MV-4-11 (cell line): ENCODE results near the gene SAA4.
"Not testable (repeated sequence)": the region's sequence is repeated elsewhere in the genome, so short reads cannot be mapped to it uniquely, and the experiment has no call there.

Experiments used
- DNase-seq: peaks from one replicate; lab custom pipeline; 2025; lab: John Stamatoyannopoulos, UW

Gene SAA4

DNA sequence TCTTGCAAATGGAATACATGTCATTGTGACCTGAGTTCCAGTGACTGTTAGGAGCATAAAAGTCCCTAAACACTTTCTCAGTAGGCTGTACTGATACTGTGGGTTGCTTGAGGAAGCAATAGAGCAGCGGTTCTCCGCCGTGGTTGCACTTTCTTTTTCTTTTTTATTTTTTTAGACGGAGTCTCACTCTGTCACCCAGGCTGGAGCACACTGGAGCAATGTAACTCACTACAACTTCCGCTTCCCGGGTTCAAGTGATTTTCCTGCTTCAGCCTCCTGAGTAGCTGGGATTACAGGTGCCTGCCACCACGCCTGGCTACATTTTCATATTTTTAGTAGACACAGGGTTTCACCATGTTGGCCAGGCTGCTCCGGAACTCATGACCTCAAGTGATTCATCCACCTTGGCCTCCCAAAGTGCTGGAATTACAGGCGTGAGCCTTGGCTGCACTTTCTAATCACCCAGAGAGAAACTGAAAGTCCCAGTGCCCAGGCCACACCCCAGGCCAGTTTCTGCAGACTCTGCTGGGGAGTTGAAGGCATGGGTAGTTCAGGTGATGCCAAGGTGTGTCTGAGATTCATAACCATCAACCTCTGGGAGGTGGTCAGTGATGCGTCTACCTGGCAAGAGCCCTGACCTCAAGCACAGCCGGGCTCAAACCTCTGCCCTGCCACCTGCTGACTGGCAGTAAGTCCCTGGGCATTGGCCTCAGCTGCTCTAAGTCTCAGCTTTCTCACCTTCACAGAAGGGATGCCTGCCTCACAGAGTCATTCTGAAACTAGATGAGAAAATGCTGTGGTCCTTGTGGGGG lies 10.0 kb upstream of the SAA4 start:
- peak; percentile 70 for DNase-seq

GRCh38 chr11:18245396-18245795 lies 8.8 kb upstream of the SAA4 start:
- no peak for DNase-seq

GRCh38 chr11:18243783-18244362 lies 7.3 kb upstream of the SAA4 start:
- peak; percentile 69 for DNase-seq

DNA sequence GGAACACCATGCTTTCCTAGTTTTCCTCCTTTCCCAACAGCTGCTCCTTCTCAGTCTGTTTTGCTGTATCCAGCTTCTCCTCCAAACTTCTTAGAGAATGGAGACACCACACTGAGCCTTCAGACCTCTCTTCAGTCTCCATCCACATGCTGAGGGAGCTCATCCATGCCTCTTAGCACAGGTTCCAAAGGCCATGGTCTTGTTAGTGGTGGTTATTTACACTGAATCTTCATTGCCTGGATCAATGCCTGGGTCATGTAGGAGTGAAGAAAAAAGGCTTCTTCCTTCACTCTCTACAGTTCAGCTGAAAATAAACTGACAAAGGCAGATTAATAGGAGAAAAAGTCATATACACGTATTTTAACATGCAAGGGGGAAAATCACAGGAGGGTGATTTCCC lies 3.1 kb upstream of the SAA4 start:
- no peak for DNase-seq

GRCh38 chr11:18235394-18236334 lies 938 bp downstream of the SAA4 start:
- no peak for DNase-seq

GRCh38 chr11:18233912-18234311 lies 2.7 kb downstream of the SAA4 start:
- no peak for DNase-seq

DNA sequence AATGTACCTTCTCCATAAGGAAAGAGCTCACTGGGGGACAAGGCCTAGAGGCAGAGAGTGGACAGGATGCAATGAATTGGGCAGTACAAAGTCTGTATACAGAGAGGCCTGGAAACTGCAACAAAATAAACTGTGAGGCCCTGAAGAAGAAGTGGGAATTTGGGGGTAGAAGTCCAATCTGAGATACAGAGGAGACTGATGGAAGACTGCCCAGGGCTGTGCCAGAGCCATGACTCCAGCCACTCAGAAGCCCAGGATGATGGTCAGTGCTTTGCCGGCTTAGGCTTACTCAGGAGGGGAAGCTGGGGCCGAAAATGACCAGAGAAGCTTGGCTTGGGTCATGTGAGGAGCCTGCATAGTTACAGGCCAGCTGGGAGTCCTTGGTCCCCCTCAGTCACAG lies 5.7 kb downstream of the SAA4 start:
- no peak for DNase-seq

- DNase-seq = peak; percentile 85
Observed at GRCh38 chr11:18229501-18229900, 7.1 kb downstream of the SAA4 start.

GRCh38 chr11:18225913-18226312 lies 10.7 kb downstream of the SAA4 start:
- no peak for DNase-seq

- no peak for DNase-seq
Observed at GRCh38 chr11:18223591-18224387, 12.8 kb downstream of the SAA4 start.

- DNase-seq = peak; percentile 15
Observed at GRCh38 chr11:18222814-18223421, 13.7 kb downstream of the SAA4 start.

- no peak for DNase-seq
Observed at GRCh38 chr11:18221274-18221876, 15.2 kb downstream of the SAA4 start.

DNA sequence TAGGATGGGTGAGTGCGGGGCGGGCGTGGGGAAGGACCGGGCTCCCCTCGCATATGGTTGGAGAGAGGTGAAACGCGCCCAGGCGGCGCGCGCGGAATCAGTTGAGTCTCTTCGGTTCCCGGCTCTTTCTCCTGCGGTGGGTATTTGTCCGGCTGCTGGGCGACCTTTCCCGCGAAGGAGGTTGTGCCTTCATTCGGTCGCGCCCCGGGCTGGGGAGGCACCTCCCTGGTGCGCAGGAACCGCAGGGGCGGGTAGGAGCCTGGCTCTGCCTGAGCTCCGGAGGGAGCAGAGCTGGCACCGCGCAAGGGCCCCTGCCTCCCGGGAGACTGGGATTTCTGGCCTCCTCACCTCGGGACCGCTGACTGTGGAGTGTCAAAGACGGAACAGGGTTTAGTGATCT lies 27.5 kb downstream of the SAA4 start:
- DNase-seq = no peak

DNA sequence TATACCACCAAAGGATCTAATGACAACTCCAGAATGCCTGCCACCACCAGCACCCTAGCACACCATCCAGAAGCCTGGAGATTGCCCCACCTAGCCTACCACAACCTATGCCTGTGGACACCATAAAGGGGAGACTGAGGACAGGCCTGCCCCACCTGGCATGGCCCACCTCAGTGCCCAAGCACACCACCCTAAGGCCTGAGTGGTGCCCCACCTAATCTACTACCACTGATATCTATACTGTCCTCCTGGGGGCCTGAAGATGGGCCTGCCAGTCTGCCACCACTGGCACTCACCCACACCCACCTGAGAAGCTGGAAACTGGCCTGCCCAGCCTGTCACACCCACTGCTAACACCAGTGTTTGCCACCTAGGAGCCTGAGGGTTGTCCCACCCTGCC lies 31.8 kb downstream of the SAA4 start:
- DNase-seq = no peak

- no peak for DNase-seq
Observed at GRCh38 chr11:18204220-18204619, 32.4 kb downstream of the SAA4 start.

DNA sequence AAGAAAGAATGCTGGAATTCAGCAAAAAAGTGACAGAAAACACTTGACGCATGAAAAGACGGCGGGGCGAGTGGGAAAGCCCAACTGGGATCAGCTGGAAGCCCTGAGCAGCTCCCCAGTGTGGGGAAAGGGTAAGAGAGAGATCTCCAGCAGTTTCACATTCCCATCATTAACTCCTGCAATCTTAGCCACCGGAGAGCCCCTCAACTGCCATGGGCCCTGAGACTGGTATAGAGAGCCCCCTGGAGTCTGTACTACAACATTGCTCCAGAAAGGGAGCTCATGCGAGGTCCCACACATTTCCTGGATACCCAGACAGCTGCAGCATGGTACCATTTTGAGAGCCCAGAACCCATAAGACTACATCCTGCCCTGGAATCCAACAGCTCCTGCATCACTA lies 32.9 kb downstream of the SAA4 start:
- DNase-seq = peak; percentile 25

DNA sequence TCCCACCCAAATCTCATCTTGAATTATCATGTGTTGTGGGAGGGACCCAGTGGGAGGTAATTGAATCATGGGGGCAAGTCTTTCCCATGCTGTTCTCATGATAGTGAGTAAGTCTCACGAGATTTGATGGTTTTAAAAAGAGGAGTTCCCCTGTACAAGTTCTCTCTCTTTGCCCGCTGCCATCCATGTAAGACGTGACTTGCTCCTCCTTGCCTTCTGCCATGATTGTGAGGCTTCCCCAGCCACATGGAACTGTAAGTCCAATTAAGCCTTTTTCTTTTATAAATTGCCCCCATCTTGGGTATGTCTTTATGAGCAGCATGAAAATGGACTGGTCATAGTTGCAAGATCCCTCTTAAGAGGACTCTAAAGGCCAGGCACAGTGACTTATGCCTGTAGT lies 38.9 kb downstream of the SAA4 start:
- DNase-seq = not testable (repeated sequence)

DNA sequence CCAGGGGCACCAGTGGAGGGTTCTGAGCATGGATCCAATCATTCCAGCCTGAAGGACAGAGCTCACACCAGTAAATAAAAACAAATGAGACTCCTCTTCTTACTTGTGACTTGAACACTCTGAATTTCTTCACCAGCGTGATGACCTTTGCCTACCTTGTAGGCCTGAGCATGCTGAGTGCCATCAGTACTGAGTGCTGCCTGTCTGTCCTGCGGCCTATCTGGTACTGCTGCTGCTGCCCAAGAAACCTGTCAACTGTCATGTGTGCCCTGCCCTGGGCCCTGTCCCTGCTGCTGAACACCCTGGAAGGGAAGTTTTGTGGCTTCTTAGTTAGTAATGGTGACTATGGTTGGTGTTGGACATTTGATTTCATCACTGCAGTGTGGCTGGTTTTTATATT lies 40.1 kb downstream of the SAA4 start:
- DNase-seq = no peak

DNA sequence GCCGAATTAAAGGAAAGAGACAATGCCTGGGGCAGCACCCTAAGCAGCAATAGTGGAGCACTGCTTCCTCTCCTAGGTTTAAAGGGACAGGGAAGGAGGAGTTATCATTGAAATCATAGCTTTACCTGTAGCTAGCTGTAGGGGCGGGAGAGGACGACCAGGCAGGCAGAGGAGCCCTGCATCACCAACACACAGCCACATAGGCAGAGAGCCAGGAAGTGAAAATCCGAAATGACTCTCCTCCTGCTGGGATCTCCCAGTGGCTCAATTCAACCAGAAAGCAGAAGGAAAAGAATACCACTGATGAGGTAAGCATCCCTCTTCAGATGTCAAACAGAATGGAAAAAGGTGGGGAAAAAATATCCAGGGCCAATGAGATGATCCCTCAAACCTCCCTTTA lies 43.6 kb downstream of the SAA4 start:
- DNase-seq = peak; percentile 31

DNA sequence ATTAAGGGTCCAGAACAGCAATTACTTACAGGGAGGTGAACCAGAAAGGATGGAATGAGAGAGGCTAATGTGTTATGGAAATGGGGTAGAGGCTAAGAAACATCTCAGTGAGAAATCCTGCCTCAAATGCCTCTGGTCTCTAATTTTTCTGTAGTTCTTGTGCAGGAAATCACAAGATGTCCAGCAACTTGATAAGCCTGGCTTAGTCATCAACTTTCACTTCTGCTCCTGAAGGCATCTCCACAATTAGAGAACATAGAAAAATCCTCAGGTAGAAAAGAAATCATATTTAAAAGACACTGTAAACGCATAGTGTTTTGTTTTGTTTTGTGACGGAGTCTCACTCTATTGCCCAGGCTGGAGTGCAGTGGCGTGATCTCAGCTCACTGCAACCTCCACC lies 45.2 kb downstream of the SAA4 start:
- peak; percentile 52 for DNase-seq
